C4-2B (cell line): Measurements from ENCODE around the gene CCR9.

Experiments
- H3K27ac ChIP-seq: fragments of 450-650 bp; 2 replicates; pipeline ENCODE4 v1.5.1; 2017
- ZFX ChIP-seq: fragments of 450-650 bp; IDR thresholded peaks from 2 replicates; pipeline ENCODE4 v1.6.1; 2017
- TF ChIP-seq, protein P1 (sequence below): fragments of 450-650 bp; conservative IDR thresholded peaks from 2 replicates; pipeline ENCODE4 v1.5.1; 2017; ENCODE audit warnings: mild to moderate bottlenecking

The CCR9 gene

DNA sequence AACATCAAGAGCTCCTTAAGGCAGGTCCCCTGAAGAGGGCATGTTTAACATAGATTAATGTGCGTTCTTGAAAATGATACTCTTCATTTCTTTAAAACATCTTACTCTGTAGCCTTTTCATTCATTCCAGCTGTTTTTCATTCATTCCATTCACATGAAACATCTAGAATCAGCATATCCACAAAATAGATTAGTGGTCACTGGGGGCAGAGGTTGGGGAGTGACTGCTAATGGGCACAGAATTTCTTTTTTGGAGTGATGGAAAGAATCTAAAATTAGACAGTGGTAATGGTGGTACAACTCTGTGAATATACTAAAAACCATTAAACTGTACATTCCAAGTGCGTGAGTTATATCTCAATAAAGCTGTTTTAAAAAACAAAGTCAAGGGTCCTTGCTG is 41.5 kb downstream of the CCR9 start:
- no peak overlapping the region for H3K27ac ChIP-seq
- no peak for TF ChIP-seq ZFX
- TF ChIP-seq, protein P1, sequence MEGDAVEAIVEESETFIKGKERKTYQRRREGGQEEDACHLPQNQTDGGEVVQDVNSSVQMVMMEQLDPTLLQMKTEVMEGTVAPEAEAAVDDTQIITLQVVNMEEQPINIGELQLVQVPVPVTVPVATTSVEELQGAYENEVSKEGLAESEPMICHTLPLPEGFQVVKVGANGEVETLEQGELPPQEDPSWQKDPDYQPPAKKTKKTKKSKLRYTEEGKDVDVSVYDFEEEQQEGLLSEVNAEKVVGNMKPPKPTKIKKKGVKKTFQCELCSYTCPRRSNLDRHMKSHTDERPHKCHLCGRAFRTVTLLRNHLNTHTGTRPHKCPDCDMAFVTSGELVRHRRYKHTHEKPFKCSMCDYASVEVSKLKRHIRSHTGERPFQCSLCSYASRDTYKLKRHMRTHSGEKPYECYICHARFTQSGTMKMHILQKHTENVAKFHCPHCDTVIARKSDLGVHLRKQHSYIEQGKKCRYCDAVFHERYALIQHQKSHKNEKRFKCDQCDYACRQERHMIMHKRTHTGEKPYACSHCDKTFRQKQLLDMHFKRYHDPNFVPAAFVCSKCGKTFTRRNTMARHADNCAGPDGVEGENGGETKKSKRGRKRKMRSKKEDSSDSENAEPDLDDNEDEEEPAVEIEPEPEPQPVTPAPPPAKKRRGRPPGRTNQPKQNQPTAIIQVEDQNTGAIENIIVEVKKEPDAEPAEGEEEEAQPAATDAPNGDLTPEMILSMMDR: no peak

DNA sequence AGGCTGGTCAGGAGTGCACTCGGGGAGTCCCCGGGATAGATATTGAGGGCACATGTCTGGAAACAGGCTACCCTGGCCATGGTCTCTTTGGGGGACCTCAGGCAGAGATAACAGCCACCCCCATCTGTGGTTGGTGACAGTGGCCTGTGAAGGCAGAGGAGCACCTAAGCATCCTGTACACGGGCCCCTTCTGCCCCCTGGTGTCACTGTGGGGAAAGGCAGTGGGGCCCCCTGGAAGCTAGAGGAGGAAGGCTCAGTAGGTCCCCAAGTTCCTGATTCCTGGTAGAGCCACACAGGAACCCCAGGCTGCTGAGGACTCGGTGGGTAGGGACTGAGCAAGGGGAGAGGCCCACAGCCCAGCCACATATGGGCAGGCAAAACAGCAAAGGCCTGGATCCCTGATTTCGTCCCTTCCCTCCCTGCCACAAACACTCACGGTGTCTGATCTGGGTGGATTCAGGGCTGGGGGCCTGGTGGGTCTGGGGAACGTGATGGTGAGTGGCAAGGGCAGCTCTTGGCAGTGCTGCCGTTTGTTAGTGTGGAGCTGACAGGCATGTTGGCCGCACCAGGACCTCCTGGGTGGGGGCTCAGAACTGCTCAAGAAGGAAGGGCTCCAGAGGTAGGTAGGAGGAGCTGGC is 42.8 kb downstream of the CCR9 start:
- TF ChIP-seq, protein P1: peak; percentile 73
- no peak for TF ChIP-seq ZFX
- H3K27ac ChIP-seq: no peak overlapping the region

DNA sequence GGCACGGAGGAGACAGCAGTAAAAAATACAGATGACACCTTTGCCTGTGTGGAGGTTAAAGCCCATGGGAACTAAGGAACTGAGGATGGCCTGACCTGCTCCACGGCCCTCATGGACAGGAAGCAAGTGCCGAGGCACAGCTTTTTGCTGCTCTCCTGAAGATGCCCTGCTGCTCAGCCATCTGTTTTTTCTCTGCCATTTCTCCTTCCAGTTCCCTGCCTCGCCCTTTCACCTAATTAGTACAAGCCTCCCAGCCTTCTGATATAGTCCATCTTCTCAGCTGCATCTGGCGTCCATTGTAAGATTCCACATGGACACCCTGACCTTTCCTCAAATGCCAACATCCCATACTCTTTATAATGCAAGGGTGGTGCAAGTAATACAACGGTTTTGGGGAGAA is 45.2 kb downstream of the CCR9 start:
- H3K27ac ChIP-seq: no peak overlapping the region

DNA sequence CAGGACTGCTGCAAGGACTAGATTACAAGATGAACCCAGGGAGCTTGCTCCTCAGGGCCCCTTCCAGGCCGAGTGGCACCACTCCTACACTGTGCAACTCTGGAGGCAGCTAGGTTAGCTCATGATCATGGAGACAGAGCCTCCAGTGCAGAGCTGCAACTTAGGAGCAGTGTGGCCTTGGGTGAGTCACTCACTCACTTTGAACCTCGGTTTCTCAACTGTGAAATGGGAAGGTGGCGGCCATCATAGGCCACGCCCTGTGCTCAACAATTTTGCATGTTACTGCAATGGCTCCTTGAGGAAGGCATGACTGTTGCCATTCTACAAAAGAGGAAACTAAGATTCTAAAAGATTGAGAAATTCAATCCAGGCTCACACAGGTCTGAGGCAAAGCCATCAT is 45.8 kb downstream of the CCR9 start:
- TF ChIP-seq, protein P1: no peak
- TF ChIP-seq ZFX: no peak
- no peak overlapping the region for H3K27ac ChIP-seq

More for the DNA sequence above, 45.2 kb downstream of the CCR9 start:
- TF ChIP-seq ZFX: no peak
- TF ChIP-seq, protein P1: no peak

DNA sequence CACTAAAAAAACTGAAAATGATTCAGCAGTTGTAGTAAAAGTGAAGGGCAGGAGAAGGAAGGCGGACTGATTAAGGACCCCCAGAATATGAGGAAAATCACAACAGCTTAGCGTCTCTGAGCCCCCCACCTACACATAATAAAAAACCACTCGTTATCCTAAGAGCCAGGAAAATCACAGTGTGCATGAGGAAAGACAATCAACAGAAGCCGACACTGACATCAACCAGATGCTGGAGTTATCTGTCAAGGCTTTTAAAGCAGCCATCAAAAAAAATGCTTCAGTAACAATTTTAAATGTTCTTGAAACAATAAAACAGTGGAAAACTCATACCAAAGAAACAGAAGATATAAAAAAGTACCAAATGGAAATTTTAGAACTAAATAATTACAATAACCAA is 47.2 kb downstream of the CCR9 start:
- no peak for TF ChIP-seq ZFX
- TF ChIP-seq, protein P1: no peak
- no peak overlapping the region for H3K27ac ChIP-seq

DNA sequence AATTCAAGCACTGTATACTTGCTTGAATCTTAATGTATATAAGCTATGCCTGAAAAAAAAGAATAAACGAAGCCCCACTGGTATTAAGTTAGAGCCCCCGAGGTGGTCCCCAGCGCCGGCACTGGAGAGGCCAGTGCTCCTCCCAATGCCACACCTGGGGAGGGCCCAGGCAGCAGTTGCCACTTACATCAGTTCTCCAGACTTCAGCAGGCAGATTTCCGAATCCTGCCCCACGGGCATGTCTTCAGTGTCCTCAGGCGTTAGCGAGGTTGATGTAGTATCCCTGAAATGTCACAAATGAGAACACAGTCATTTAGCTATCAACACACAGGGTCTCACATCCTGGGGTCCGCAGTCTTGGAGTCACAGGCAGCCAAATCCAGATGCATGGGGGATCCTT is 49.9 kb downstream of the CCR9 start:
- no peak overlapping the region for H3K27ac ChIP-seq
- TF ChIP-seq, protein P1: no peak
- no peak for TF ChIP-seq ZFX

DNA sequence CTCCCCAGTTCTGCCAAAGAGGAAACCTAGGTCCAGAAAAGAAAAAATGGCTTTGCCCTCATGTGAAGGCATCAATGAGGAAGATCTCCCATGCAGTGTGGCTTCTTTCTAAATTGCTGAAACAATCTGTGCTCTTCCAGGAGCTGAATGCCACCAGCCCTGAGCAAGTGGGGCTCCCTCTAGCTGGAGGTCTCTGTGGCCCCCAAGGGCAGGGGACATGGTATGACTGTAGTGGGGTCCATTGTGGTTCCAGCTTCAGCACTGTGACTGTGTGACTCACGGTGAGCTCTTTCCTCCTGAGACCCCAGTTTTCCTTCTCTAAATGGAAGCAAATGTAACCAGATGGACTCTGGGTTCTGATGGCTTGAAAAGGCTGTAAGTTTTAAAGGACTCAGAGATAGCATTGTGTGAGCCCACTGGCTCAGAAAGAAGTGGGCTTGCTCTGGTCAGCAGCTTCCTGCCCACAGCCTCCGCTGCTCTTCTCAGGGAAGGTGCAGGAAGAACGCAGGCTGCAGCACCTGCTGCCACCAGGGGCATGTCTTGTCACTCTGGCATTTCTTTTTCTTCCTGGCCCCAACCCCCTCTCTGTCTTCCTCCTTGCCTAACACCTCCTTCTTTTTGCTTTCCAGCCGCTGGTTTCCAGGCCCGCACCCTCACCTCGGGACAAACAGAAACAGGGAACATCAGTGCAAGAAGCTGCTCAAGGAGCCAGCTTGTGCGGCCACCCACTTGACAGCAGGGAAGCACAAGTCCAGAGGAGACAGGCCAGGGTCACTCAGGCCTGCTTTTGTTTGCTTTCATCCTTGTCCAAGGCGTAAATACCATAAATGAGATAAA is 51.1 kb downstream of the CCR9 start:
- TF ChIP-seq, protein P1: no peak
- TF ChIP-seq ZFX: no peak

More for the DNA sequence above, 51.1 kb downstream of the CCR9 start:
- H3K27ac ChIP-seq: no peak overlapping the region
